Common myeloid progenitor, CD34-positive (primary cell): ENCODE results near the gene MARK3.
"Not testable (repeated sequence)": the region's sequence is repeated elsewhere in the genome, so short reads cannot be mapped to it uniquely, and the experiment has no call there.

Experiments used
- CTCF ChIA-PET: fragments of 350-600 bp; sonication (Branson Sonifier 250); formaldehyde crosslinking; loops from one replicate; lab custom pipeline; 2021; ENCODE audit warnings: antibody characterized with exemption; lab: Charles Lee
- POLR2A ChIA-PET: fragments of 350-600 bp; sonication (Branson Sonifier 250); formaldehyde crosslinking; loops from one replicate; lab custom pipeline; 2021; ENCODE audit warnings: antibody characterized with exemption; lab: Charles Lee
- DNase-seq, 3 donors: peaks; one replicate each; pipeline versions ENCODE4 v3.0.0 to v3.0.0-alpha.2; 2013
- H3K27ac ChIP-seq, 2 experiments: 1 replicate in 1 of 2; 2 replicates in 1 of 2; pipeline ENCODE4 v1.7.0; 2013; ENCODE audit warnings: inconsistent platforms in 2 of 2, low read length in 2 of 2, mild to moderate bottlenecking in 2 of 2, low read depth in 1 of 2, moderate library complexity in 1 of 2; ENCODE audit not compliant: severe bottlenecking in 2 of 2, insufficient read depth in 1 of 2, poor library complexity in 1 of 2
- H3K27me3 ChIP-seq, 5 experiments: replicated peaks in 2 of 5; 1 replicate in 3 of 5; 2 replicates in 2 of 5; pipeline versions ENCODE4 v1.6.1 to v1.7.0; 2013; ENCODE audit warnings: low read length in 4 of 5, mild to moderate bottlenecking in 2 of 5, moderate library complexity in 2 of 5, inconsistent platforms in 1 of 5; ENCODE audit not compliant: insufficient read depth in 5 of 5, control insufficient read depth in 4 of 5
- H3K36me3 ChIP-seq, 4 experiments: 1 replicate in 2 of 4; 2 replicates in 2 of 4; pipeline versions ENCODE4 v1.6.1 to v1.7.0; 2013; ENCODE audit warnings: low read length in 3 of 4, control low read depth in 1 of 4, mild to moderate bottlenecking in 1 of 4; ENCODE audit not compliant: control insufficient read depth in 4 of 4, insufficient read depth in 4 of 4
- H3K4me1 ChIP-seq, 4 experiments: 1 replicate in 3 of 4; 2 replicates in 1 of 4; pipeline versions ENCODE4 v1.6.1 to v1.7.1; 2013; ENCODE audit warnings: low read length in 3 of 4, mild to moderate bottlenecking in 3 of 4, control low read depth in 1 of 4, inconsistent platforms in 1 of 4, moderate library complexity in 1 of 4; ENCODE audit not compliant: control insufficient read depth in 4 of 4, insufficient read depth in 4 of 4; ENCODE audit errors: control extremely low read depth in 1 of 4
- H3K4me3 ChIP-seq, 7 experiments: 1 replicate in 4 of 7; 2 replicates in 3 of 7; pipeline versions ENCODE4 v1.5.1 to v1.7.0; 2013; ENCODE audit warnings: mild to moderate bottlenecking in 7 of 7, low read length in 6 of 7, moderate library complexity in 6 of 7, inconsistent platforms in 2 of 7, low read depth in 2 of 7, control low read depth in 1 of 7; ENCODE audit not compliant: insufficient read depth in 4 of 7, control insufficient read depth in 1 of 7; ENCODE audit errors: extremely low read depth in 1 of 7
- H3K9me3 ChIP-seq, 5 experiments: 1 replicate in 4 of 5; 2 replicates in 1 of 5; pipeline versions ENCODE4 v1.6.1 to v1.7.1; 2013; ENCODE audit warnings: low read length in 4 of 5, mild to moderate bottlenecking in 2 of 5, inconsistent platforms in 1 of 5, low read depth in 1 of 5, moderate library complexity in 1 of 5; ENCODE audit not compliant: control insufficient read depth in 4 of 5, insufficient read depth in 2 of 5; ENCODE audit errors: control extremely low read depth in 1 of 5
- WGBS: methylation state at CpG from one replicate; pipeline ENCODE4 v1.1.5; 2013; ENCODE audit not compliant: insufficient coverage; 5-methylcytosine and 5-hydroxymethylcytosine counted together

Gene MARK3

DNA sequence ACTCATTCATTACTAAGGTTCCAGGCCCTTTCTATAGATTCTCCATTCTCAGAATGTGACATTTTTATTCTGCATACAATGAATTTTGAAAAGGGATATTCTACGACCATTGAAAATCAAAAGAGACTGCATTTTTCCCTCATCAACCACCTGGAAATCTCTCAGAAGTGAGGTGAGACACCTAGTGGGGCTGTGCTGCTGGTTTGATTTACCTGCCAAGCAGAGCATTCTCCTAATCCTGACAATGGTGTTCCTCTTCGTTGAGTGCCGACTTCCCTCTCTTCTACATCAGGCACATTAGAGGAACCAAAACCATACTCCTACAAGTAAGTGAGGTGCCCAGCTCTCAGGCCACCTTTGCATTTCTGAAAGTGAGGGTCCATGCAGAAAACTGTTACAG is 122.5 kb downstream of the MARK3 start:
- H3K36me3 ChIP-seq: peaks cover 3 to 51% (median 40%) of the 10 kb centered on the region in 4 experiments
- POLR2A ChIA-PET: no interaction called here

DNA sequence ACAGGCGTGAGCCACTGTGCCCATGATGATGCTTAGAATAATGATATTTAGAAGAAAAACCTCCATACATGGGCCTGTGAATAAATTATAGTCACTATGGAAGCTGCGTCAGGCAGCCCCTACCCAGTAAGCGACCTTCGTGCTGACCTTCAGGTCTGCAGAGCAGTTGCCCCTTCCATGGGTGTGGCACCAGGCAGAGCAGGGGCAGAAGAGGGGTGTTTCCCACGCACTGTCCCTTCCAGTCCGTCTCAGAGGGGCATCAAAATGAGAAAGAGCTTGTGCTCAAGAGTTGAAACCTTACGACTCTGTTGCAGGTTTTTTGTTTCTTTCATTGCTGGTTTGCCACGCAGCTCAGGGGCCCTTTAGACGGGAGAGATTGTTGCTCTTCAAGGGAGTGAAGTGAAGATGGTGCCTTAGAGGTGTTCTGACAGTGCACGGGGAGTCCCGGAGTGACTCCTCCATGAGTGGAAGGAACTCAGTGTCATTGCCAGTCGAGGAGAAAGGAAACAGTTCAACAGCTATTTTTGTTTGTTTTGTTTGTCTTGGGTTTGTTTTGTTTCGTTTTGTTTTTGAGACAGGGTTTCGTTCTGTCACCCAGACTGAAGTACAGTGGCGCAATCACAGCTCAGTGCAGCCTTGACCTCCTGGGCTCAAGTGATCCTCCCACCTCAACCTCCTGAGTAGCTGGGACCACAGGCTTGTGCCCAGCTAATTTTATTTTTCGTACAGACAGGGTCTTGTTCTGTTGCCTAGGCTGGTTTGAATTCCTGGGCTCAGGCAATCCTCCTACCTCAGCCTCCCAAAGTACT is 123.5 kb downstream of the MARK3 start:
- Histone ChIP-seq H3K4me3 (no peak overlapping the region), H3K4me1 (peaks cover 0 to 15% (median 4%) of the 10 kb centered on the region in 4 experiments), H3K27ac (no peak overlapping the region), H3K9me3 (no peaks in the 10 kb centered on the region), H3K27me3 (no peaks in the 10 kb centered on the region), H3K36me3 (peaks cover 3 to 41% (median 31%) of the 10 kb centered on the region in 4 experiments)
- ChIA-PET POLR2A (no interaction called here), CTCF (interaction anchor here (1.0 to 7.1 kb wide), 3 partner anchors 11 to 44 kb away, joined by 3 to 47 read pairs (median 3); no protein-coding TSS in a partner anchor)
- no peak for DNase-seq
- WGBS: 96% methylated on average over 11 of the region's 16 CpGs

More for the DNA sequence above, 122.5 kb downstream of the MARK3 start:
- Histone ChIP-seq H3K27me3 (no peaks in the 10 kb centered on the region), H3K4me3 (no peak overlapping the region), H3K27ac (no peak overlapping the region), H3K9me3 (no peaks in the 10 kb centered on the region), H3K4me1 (peaks cover 0 to 11% (median 5%) of the 10 kb centered on the region in 4 experiments)
- 63% methylated on average over 2 of the region's 3 CpGs for WGBS
- CTCF ChIA-PET: interaction anchor here (1.4 to 7.1 kb wide), 3 partner anchors 12 to 45 kb away, joined by 3 to 47 read pairs (median 6); no protein-coding TSS in a partner anchor
- DNase-seq: no peak

DNA sequence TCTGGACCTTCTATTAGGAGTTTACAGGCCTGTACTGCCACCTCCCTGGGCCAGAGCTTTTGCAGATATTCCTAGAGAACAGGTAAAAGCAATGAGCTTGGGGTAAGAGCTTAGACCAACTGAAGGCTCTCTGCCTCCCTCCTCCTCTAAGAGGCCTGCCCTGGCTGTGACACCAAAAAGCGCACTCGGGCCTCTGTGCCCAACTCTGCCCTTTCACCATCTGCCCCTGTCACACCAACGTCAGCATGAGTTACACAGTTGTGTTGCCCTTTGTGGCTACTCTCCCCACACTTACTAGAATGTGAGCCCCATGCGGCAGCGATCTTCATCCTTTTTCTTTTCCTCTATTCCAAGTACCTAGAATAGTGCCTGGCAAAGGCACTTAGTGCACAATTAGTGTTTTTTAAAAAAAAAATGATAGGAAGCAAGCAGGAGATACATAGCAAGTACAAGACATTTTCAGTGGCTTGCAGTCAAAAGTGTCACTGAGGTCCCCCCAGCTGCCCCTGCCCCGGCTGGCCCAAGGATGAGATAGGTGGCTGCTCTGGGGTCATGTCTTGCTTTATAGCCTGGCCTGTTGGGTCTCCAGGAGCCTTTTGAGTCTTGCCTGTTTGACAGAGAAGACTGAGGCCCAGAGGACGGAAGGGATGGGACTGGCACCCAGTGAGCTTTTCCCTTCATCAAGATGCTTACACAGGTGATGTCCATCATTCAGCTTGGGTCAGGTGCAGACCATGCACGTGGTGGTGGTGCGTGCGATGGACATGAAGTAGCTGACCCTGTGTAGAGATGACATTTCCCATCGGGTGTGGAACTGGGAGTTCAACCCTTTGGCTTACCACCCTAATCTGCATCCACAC is 124.9 kb downstream of the MARK3 start:
- WGBS: 100% methylated on average over 2 of the region's 11 CpGs
- Histone ChIP-seq H3K36me3 (peaks cover 3 to 32% (median 20%) of the 10 kb centered on the region in 4 experiments), H3K4me3 (no peak overlapping the region), H3K9me3 (no peaks in the 10 kb centered on the region), H3K27ac (no peak overlapping the region), H3K27me3 (no peaks in the 10 kb centered on the region), H3K4me1 (peaks cover 0 to 15% (median 4%) of the 10 kb centered on the region in 4 experiments)
- POLR2A ChIA-PET: no interaction called here
- DNase-seq: no peak
- CTCF ChIA-PET: interaction anchor here (0.7 to 7.1 kb wide), 4 partner anchors 8 to 18 kb away, joined by 3 to 47 read pairs (median 5); no protein-coding TSS in a partner anchor

DNA sequence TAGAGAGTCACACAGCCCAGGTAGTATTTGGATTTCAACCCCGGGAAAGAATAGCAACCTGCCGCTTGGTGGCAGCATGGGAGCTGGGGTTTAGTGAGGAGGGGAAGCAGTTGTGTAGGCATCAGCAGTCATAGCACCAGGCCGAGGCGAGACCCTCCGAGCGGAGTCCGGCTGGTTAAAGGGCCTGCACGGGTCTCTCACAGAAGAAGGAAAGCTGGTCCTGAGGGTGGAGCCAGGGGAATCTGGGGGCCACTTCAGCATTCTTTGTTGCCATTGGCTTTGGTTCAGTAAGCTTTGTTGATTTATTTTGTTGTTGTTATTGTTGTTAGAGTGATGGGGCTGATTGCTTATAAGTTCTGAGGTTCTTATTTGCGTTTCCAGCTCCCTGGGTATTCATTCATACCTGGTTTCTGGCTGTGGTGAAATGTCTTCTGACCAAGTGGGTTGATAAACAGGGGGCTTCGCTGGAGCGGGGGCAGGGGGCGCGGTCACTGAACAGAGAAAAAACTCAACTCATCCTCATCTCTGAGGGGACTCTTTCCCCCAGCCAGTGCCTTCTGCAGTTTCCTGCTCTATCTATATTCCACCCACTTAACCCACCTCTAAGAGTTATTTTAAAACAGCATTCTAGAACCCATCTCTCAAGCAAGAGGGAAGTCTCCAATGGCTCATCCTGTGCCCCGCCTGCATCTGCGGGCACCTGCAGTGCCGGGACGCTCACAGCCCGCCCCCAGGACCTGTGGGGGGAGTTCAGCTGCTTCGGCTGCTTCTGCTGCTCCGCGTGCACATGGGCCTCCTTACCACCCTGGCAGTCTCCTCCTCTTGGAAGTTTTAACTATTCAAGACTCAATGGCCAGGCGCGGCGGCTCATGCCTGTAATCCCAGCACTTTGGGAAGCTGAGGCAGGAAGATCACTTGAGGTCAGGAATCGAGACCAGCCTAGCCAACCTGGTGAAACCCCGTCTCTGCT is 125.8 kb downstream of the MARK3 start:
- Histone ChIP-seq H3K9me3 (no peaks in the 10 kb centered on the region), H3K27ac (no peak overlapping the region), H3K27me3 (no peaks in the 10 kb centered on the region), H3K4me3 (no peak overlapping the region), H3K4me1 (peaks cover 0 to 15% (median 4%) of the 10 kb centered on the region in 4 experiments), H3K36me3 (peaks cover 2 to 25% (median 15%) of the 10 kb centered on the region in 4 experiments)
- CTCF ChIA-PET: interaction anchor here (0.7 to 7.1 kb wide), 5 partner anchors 8 to 36 kb away, joined by 4 to 47 read pairs (median 5); no protein-coding TSS in a partner anchor
- DNase-seq: no peak
- POLR2A ChIA-PET: no interaction called here
- 97% methylated on average over 24 of the region's 26 CpGs for WGBS

DNA sequence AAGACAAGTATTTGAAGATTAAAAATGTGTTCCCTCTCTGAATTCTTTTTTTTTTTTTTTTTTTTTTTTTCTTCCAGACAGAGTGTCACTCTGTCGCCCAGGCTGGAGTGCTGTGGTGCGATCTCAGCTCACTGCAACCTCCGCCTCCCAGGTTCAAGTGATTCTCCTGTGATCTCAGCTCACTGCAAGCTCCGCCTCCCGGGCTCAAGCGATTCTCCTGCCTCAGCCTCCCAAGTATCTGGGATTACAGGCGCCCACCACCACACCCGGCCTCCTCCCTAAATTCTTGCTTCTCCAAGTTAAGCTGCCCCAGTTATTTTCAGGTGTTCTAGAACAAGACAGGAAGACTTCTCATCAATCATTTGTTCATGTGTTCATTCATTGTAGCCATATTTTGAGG is 127.0 kb downstream of the MARK3 start:
- H3K27ac ChIP-seq, H3K4me3 ChIP-seq, H3K27me3 ChIP-seq, DNase-seq, H3K9me3 ChIP-seq, POLR2A ChIA-PET: not testable (repeated sequence)
- WGBS: 95% methylated on average over 6 of the region's 8 CpGs
- peaks cover 0 to 21% (median 15%) of the 10 kb centered on the region in 4 experiments for H3K36me3 ChIP-seq
- peaks cover 0 to 12% (median 3%) of the 10 kb centered on the region in 4 experiments for H3K4me1 ChIP-seq
- CTCF ChIA-PET: interaction anchor here (1.7 to 2.1 kb wide), 2 partner anchors 12 to 16 kb away, joined by 5 to 6 read pairs; no protein-coding TSS in a partner anchor
